ENCODE measurements around the gene GFRA4. TPM values are rescaled to one million over a fixed set of nuclear protein-coding genes. Genes with fewer than 3 reads are reported as not detected.

The GFRA4 gene
- total and polyA plus RNA-seq, 2 donors (not counting 3 experiments of a cell fraction or from before 2014, with no cell fraction given) = not detected

DNA sequence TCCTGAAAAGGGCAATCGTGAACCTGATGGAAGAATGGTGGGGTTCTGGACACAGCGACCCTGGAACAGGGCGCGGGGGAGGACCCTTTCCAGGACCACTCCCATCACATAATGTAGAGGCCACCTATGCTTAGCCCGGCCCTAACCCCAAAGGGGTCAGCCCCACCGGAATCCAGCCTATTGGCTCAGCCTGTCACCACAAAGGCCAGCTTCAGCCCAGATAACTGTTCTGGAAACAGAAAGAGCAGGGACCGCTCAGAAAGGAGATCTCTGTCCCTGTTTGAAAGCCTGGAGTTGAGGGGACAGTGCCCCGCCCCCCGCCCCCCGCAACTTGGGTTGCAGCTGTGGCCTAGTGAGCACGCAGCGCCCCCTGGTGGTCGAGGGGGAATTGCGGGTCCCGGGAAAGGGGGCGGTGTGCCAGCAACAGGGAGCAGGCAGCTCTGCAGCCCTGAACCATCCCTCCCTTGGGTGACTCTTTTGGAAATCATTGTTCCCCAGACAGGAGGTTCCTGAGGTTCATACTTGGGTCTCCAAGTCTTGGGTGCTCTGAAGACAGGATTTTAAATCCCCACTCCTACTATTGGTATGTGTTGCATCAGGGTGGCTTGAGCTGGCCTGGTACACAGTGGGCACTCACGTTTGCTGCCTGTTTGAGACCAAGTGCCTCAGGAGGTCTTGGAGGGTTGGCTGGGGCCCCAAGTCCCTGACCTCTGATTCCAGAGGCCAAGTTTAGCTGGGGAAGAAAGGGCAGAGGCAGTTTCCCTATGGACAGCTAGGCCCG lies 47.7 kb upstream of the GFRA4 start:
- DNase-seq (ENCODE audit: low read depth, low spot score) (peak; percentile 58), FAIRE-seq (peak; percentile 49)
- no TSS peak for BruUV-seq (replicated peaks)
- TF ChIP-seq GATA2 (IDR thresholded peaks at IDR 0.05; ENCODE audit: insufficient read depth, insufficient read length, low read depth, low read length) = no peak
- TF ChIP-seq, protein P1, sequence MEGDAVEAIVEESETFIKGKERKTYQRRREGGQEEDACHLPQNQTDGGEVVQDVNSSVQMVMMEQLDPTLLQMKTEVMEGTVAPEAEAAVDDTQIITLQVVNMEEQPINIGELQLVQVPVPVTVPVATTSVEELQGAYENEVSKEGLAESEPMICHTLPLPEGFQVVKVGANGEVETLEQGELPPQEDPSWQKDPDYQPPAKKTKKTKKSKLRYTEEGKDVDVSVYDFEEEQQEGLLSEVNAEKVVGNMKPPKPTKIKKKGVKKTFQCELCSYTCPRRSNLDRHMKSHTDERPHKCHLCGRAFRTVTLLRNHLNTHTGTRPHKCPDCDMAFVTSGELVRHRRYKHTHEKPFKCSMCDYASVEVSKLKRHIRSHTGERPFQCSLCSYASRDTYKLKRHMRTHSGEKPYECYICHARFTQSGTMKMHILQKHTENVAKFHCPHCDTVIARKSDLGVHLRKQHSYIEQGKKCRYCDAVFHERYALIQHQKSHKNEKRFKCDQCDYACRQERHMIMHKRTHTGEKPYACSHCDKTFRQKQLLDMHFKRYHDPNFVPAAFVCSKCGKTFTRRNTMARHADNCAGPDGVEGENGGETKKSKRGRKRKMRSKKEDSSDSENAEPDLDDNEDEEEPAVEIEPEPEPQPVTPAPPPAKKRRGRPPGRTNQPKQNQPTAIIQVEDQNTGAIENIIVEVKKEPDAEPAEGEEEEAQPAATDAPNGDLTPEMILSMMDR (IDR thresholded peaks at IDR 0.05; ENCODE audit: extremely low read depth in 1 of 2, insufficient read depth in 1 of 2, low read depth in 1 of 2, low read length in 2 of 2) = peak; percentile 91 to 97
- Histone ChIP-seq H3K4me1 (ENCODE audit: control insufficient read depth, extremely low read depth, insufficient read depth, low read length) (no peaks in the 10 kb centered on the region), H2AFZ (ENCODE audit: low read depth, low read length) (no peak overlapping the region), H3K79me2 (ENCODE audit: control insufficient read depth, insufficient read depth, low read length) (no peaks in the 10 kb centered on the region), H3K4me2 (ENCODE audit: insufficient read depth, low read length) (no peak overlapping the region), H3K27ac (ENCODE audit: insufficient read depth, low read depth, low read length) (no peak overlapping the region), H4K20me1 (replicated peaks; ENCODE audit: control insufficient read depth, extremely low read depth, insufficient read depth, low read length) (no peaks in the 10 kb centered on the region), H3K9ac (replicated peaks; ENCODE audit: extremely low read depth, insufficient read depth, low read length) (no peak overlapping the region), H3K4me3 (replicated peaks in 1 of 3; ENCODE audit: insufficient read depth in 1 of 3, low read depth in 1 of 3, low read length in 3 of 3) (no peak overlapping the region), H3K9me1 (replicated peaks; ENCODE audit: control insufficient read depth, extremely low read depth, insufficient read depth, low read length) (no peaks in the 10 kb centered on the region), H3K9me3 (replicated peaks; ENCODE audit: control insufficient read depth, insufficient read depth, low read length) (no peaks in the 10 kb centered on the region), H3K27me3 (ENCODE audit: control insufficient read depth in 2 of 2, insufficient read depth in 2 of 2, low read length in 2 of 2) (no peaks in the 10 kb centered on the region), H3K36me3 (ENCODE audit: control insufficient read depth in 2 of 2, extremely low read depth in 1 of 2, insufficient read depth in 2 of 2, low read length in 2 of 2) (no peaks in the 10 kb centered on the region)
- POLR2A ChIA-PET = interaction anchor here (1.6 kb wide), 1 partner anchor 35 kb away, joined by 4 read pairs; no protein-coding TSS in a partner anchor
- intact Hi-C loops (cut with micrococcal nuclease) = loop anchor here (1.0 kb wide), 1 partner anchor 35 kb away; no protein-coding TSS in a partner anchor
- CTCF ChIA-PET = interaction anchor here (0.6 to 5.7 kb wide), 45 partner anchors 9 to 657 kb away, joined by 3 to 346 read pairs (median 5); partner anchors contain the start of genes ADAM33, ADISSP, HSPA12B and SPEF1
- dilution Hi-C loops (cut with MboI; ENCODE audit: extremely low pct_ligation_motif_present, low sequenced_read_pairs) = no loop called here

DNA sequence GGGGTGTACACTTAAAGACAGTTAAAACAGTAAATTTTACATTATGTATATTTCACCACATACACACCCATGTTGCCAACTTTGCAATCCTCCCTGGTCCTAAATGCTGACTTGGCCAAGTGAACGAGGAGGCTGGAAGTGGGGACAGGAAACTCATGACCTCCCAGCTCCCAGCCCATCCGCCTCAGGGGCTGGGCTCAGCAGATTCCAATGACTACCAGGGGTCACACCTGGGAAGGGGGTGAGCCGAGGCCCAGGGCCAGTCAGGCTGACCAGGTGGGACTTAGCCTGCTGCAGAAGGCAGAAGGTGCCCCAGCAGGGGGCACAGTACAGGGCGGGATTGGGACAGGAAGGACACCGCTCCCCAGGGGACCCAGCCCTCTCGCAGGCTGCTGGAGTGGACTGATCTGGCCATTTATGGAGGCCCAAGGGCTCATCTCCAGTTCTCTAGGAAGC lies 46.8 kb upstream of the GFRA4 start:
- no peak for FAIRE-seq
- no peak for TF ChIP-seq JUN (IDR thresholded peaks at IDR 0.05; ENCODE audit: borderline replicate concordance, insufficient read depth, insufficient read length, low read depth)
- TF ChIP-seq EZH2 (IDR thresholded peaks at IDR 0.05; ENCODE audit: borderline replicate concordance, low read depth, low read length, severe bottlenecking) = no peak
- no peak for TF ChIP-seq MYC (IDR thresholded peaks at IDR 0.05; ENCODE audit: low read depth, low read length)
- TF ChIP-seq, protein P2, sequence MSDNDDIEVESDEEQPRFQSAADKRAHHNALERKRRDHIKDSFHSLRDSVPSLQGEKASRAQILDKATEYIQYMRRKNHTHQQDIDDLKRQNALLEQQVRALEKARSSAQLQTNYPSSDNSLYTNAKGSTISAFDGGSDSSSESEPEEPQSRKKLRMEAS (IDR thresholded peaks at IDR 0.05; ENCODE audit: insufficient read depth, insufficient read length) = no peak
- TF ChIP-seq, protein P1 (IDR thresholded peaks at IDR 0.05; ENCODE audit: extremely low read depth in 1 of 2, insufficient read depth in 1 of 2, low read depth in 1 of 2, low read length in 2 of 2) = peak in 1 of 2 donors; percentile 5
- no peak for TF ChIP-seq POLR2A (IDR thresholded peaks at IDR 0.05; ENCODE audit: low read depth, low read length)
- CTCF ChIA-PET = interaction anchor here (0.7 to 5.7 kb wide), 34 partner anchors 8 to 493 kb away, joined by 3 to 346 read pairs (median 6); partner anchors contain the start of genes ADAM33, ADISSP, HSPA12B and SPEF1

More for the DNA sequence above, 46.8 kb upstream of the GFRA4 start:
- no peak for DNase-seq (ENCODE audit: low read depth, low spot score)
- Histone ChIP-seq H3K4me2 (ENCODE audit: insufficient read depth, low read length) (no peak overlapping the region), H3K4me1 (ENCODE audit: control insufficient read depth, extremely low read depth, insufficient read depth, low read length) (no peaks in the 10 kb centered on the region), H3K4me3 (replicated peaks in 1 of 3; ENCODE audit: insufficient read depth in 1 of 3, low read depth in 1 of 3, low read length in 3 of 3) (no peak overlapping the region), H2AFZ (ENCODE audit: low read depth, low read length) (no peak overlapping the region), H3K27me3 (ENCODE audit: control insufficient read depth in 2 of 2, insufficient read depth in 2 of 2, low read length in 2 of 2) (no peaks in the 10 kb centered on the region), H3K79me2 (ENCODE audit: control insufficient read depth, insufficient read depth, low read length) (no peaks in the 10 kb centered on the region), H3K9ac (replicated peaks; ENCODE audit: extremely low read depth, insufficient read depth, low read length) (no peak overlapping the region), H3K9me1 (replicated peaks; ENCODE audit: control insufficient read depth, extremely low read depth, insufficient read depth, low read length) (no peaks in the 10 kb centered on the region), H4K20me1 (replicated peaks; ENCODE audit: control insufficient read depth, extremely low read depth, insufficient read depth, low read length) (no peaks in the 10 kb centered on the region), H3K36me3 (ENCODE audit: control insufficient read depth in 2 of 2, extremely low read depth in 1 of 2, insufficient read depth in 2 of 2, low read length in 2 of 2) (no peaks in the 10 kb centered on the region), H3K9me3 (replicated peaks; ENCODE audit: control insufficient read depth, insufficient read depth, low read length) (no peaks in the 10 kb centered on the region), H3K27ac (ENCODE audit: insufficient read depth, low read depth, low read length) (no peak overlapping the region)
- no TSS peak for BruUV-seq (replicated peaks)
- dilution Hi-C loops (cut with MboI; ENCODE audit: extremely low pct_ligation_motif_present, low sequenced_read_pairs) = no loop called here
- intact Hi-C loops (cut with micrococcal nuclease) = no loop called here
- POLR2A ChIA-PET = interaction anchor here (1.6 kb wide), 1 partner anchor 34 kb away, joined by 4 read pairs; no protein-coding TSS in a partner anchor

All from endothelial cell of umbilical vein (primary cell).